ENCODE results near the gene EIF5A.
A peak's percentile ranks its signal among the peaks of the same experiment; 100 is the strongest.

Gene EIF5A

DNA sequence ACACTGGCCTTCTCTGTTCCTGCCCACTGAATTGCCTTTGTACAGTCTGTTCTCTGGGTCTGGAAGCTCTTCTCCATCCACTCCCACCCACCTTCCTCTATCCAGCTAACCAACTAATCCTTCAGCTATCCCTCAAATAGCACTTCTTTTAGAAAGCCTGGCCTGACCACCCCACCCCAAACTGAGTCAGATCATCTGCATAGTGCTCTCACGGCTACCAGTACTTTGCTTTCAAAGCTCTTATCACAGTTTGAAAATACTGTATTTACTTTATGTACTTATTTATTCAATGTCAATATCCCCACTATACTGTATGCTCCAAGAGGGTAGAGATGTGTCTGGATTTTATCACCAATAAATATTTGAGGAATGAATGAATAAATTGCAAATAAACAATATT is 40.6 kb upstream of the EIF5A start:
- no CpG with 5 or more reads among the region's 1 CpG for WGBS, 2 experiments (ENCODE audit: insufficient coverage in 2 of 2)
- Histone ChIP-seq H3K27ac (ENCODE audit: low read depth, low read length, severe bottlenecking) (no peak overlapping the region), H3K36me3 (ENCODE audit: control insufficient read depth, insufficient read depth, low read length) (no peaks in the 10 kb centered on the region), H3K4me1 (ENCODE audit: control insufficient read depth, insufficient read depth, low read length, poor library complexity, severe bottlenecking) (peaks cover 7% of the 10 kb centered on the region), H3K9me3 (ENCODE audit: control insufficient read depth, low read length) (no peaks in the 10 kb centered on the region), H3K4me3 (ENCODE audit: extremely low read depth, insufficient read depth, low read length, poor library complexity, severe bottlenecking) (no peak overlapping the region)

DNA sequence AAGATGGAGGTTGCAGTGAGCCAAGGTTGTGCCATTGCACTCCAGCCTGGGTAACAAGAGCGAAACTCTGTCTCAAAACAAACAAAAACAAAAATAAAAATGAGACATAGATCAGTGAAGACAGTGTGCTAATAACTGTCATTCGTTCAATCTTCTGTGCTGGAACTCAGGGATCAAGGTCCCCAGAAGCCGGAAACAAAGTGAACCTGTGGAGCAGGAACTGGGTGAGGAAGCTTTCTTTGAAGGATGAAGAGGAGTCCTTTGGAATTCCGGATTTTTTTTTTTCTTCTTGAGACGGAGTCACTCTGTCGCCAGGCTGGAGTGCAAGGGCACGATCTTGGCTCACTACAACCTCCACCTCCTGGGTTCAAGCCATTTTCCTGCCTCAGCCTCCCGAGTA is 28.0 kb upstream of the EIF5A start:
- WGBS, 2 experiments (ENCODE audit: insufficient coverage in 2 of 2), result 87 to 94% methylated on average over 5 of the region's 8 CpGs
- Histone ChIP-seq H3K4me1 (ENCODE audit: control insufficient read depth, insufficient read depth, low read length, poor library complexity, severe bottlenecking) (peaks cover 3% of the 10 kb centered on the region), H3K9me3 (ENCODE audit: control insufficient read depth, low read length) (no peaks in the 10 kb centered on the region), H3K4me3 (ENCODE audit: extremely low read depth, insufficient read depth, low read length, poor library complexity, severe bottlenecking) (no peak overlapping the region), H3K27ac (ENCODE audit: low read depth, low read length, severe bottlenecking) (no peak overlapping the region), H3K36me3 (ENCODE audit: control insufficient read depth, insufficient read depth, low read length) (no peaks in the 10 kb centered on the region)

DNA sequence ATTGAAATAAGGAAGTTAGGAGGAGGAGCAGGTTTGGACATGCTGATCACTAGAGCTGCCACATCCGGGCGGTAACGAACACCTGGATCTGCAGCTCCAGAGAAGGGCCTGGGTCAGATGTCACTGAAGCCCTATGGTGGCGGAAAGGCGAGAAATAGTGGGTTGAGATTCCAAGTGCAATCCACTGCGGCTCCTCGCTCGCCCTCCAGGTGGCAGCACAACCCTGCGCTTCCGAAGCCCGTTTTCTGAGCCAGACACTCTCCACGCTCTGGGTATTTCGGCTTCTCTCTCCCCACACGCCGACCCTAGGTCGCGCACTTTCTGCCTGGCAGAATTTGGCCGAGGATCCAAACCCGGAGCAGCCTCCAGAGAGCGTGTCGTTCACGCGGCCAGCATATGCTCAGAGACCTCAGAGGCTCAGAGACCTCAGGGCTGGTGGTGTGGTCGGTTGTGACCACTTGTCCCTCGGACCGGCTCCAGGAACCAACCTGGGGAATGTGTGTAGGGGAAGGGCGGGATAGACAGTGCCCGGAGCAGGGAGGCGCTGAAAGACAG is 26.8 kb upstream of the EIF5A start:
- H3K4me1 ChIP-seq (ENCODE audit: control insufficient read depth, insufficient read depth, low read length, poor library complexity, severe bottlenecking), result peaks cover 3% of the 10 kb centered on the region
- H3K4me3 ChIP-seq (ENCODE audit: extremely low read depth, insufficient read depth, low read length, poor library complexity, severe bottlenecking), result peak overlapping the region; percentile 46
- H3K36me3 ChIP-seq (ENCODE audit: control insufficient read depth, insufficient read depth, low read length), result no peaks in the 10 kb centered on the region
- peak overlapping the region; percentile 50 for H3K27ac ChIP-seq (ENCODE audit: low read depth, low read length, severe bottlenecking)
- no peaks in the 10 kb centered on the region for H3K9me3 ChIP-seq (ENCODE audit: control insufficient read depth, low read length)
- 1 to 3% methylated on average over 18 to 26 of the region's 29 CpGs for WGBS, 2 experiments (ENCODE audit: insufficient coverage in 2 of 2)

DNA sequence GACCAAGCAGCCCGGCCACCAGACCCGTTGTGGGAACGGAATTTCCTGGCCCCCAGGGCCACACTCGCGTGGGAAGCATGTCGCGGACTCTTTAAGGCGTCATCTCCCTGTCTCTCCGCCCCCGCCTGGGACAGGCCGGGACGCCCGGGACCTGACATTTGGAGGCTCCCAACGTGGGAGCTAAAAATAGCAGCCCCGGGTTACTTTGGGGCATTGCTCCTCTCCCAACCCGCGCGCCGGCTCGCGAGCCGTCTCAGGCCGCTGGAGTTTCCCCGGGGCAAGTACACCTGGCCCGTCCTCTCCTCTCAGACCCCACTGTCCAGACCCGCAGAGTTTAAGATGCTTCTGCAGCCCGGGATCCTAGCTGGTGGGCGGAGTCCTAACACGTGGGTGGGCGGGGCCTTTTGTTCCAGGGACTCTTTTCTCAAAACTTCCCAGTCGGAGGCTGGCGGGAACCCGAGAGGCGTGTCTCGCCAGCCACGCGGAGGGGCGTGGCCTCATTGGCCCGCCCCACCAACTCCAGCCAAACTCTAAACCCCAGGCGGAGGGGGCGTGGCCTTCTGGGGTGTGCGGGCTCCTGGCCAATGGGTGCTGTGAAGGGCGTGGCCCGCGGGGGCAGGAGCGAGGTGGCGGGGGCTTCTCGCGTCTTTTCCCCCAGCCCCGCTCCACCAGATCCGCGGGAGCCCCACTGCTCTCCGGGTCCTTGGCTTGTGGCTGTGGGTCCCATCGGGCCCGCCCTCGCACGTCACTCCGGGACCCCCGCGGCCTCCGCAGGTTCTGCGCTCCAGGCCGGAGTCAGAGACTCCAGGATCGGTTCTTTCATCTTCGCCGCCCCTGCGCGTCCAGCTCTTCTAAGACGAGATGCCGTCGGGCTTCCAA is 26.1 kb upstream of the EIF5A start, which contains the start of gene SLC2A4:
Gene SLC2A4 (plus strand): TSS at position 645 of the 879 bp plus-strand sequence. CDS start 217 bp downstream, at position 862.
- Histone ChIP-seq H3K4me3 (ENCODE audit: extremely low read depth, insufficient read depth, low read length, poor library complexity, severe bottlenecking) (peak within 1 kb of the TSS; percentile 46), H3K27ac (ENCODE audit: low read depth, low read length, severe bottlenecking) (peak within 1 kb of the TSS; percentile 50), H3K4me1 (ENCODE audit: control insufficient read depth, insufficient read depth, low read length, poor library complexity, severe bottlenecking) (peaks cover 3% of the 10 kb centered on the region), H3K36me3 (ENCODE audit: control insufficient read depth, insufficient read depth, low read length) (no peaks in the 10 kb centered on the region), H3K9me3 (ENCODE audit: control insufficient read depth, low read length) (no peaks in the 10 kb centered on the region)
- WGBS, 2 experiments (ENCODE audit: insufficient coverage in 2 of 2), result 0% methylated on average over 55 to 63 of the region's 71 CpGs

DNA sequence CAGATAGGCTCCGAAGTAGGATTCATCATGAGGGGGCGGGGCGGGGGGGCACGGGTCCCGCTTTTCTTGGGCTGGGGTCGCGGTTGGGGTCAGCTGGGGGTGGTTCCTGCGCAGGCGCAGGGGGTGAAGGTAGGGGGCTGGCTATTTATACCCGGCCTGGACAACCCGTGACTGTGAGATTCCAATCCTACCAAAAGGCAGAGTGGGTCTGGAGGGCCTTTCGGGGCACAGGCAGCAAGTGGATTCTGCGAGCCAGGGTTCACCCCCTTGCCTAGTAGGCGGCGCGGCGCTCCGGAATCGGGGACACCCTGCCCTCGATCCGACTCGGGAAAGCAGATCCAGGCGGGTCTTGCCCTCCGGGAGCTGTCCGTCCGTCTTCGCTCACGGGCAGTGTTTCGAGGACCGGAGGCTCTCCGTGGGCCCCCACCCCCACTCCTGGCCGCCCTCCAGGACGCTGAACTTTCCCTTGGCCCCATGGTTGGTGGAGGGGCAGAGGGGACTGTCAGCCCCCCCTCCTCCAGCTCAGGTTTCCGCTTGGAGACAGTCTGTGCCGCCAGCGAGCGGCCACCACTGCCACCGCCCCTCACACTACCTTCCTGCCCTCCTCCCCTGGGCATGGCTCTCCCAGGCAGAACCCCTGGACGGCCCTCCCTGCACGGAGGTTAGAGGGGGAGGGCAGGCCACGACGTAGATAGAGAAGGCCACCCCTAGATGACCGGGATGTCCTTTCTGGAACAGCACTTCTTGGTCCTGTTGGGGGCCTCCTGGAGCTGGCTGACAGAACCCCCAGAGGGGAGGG is 25.3 kb upstream of the EIF5A start:
- Histone ChIP-seq H3K4me1 (ENCODE audit: control insufficient read depth, insufficient read depth, low read length, poor library complexity, severe bottlenecking) (peaks cover 3% of the 10 kb centered on the region), H3K4me3 (ENCODE audit: extremely low read depth, insufficient read depth, low read length, poor library complexity, severe bottlenecking) (peak overlapping the region; percentile 46), H3K27ac (ENCODE audit: low read depth, low read length, severe bottlenecking) (no peak overlapping the region), H3K36me3 (ENCODE audit: control insufficient read depth, insufficient read depth, low read length) (no peaks in the 10 kb centered on the region), H3K9me3 (ENCODE audit: control insufficient read depth, low read length) (no peaks in the 10 kb centered on the region)
- WGBS, 2 experiments (ENCODE audit: insufficient coverage in 2 of 2), result 2 to 6% methylated on average over 27 to 30 of the region's 43 CpGs

DNA sequence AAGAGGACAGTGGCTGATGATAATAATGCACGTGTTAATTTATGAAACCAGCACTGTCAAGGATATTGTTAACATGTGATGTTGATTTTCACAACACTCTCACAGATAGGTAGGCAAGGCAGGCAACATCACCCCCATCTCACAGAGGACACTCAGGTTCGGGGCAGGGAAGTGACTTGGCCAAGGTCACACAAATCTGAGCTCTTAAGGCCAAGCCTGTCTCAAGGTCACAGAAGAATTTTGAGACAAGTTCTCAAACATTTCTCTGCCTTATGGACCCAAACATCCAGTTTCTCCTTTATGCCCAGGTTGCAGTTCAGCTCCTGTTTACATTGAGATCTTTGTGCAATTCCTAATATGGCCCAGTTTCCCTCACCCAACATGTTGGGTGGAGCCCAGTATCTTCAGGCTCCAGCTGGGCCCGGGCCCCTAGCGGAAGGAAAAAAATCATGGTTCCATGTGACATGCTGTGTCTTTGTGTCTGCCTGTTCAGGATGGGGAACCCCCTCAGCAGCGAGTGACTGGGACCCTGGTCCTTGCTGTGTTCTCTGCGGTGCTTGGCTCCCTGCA is 24.6 kb upstream of the EIF5A start:
- 89 to 98% methylated on average over 5 to 6 of the region's 6 CpGs for WGBS, 2 experiments (ENCODE audit: insufficient coverage in 2 of 2)
- Histone ChIP-seq H3K36me3 (ENCODE audit: control insufficient read depth, insufficient read depth, low read length) (no peaks in the 10 kb centered on the region), H3K4me3 (ENCODE audit: extremely low read depth, insufficient read depth, low read length, poor library complexity, severe bottlenecking) (peak overlapping the region; percentile 46), H3K27ac (ENCODE audit: low read depth, low read length, severe bottlenecking) (no peak overlapping the region), H3K4me1 (ENCODE audit: control insufficient read depth, insufficient read depth, low read length, poor library complexity, severe bottlenecking) (peaks cover 3% of the 10 kb centered on the region), H3K9me3 (ENCODE audit: control insufficient read depth, low read length) (no peaks in the 10 kb centered on the region)

DNA sequence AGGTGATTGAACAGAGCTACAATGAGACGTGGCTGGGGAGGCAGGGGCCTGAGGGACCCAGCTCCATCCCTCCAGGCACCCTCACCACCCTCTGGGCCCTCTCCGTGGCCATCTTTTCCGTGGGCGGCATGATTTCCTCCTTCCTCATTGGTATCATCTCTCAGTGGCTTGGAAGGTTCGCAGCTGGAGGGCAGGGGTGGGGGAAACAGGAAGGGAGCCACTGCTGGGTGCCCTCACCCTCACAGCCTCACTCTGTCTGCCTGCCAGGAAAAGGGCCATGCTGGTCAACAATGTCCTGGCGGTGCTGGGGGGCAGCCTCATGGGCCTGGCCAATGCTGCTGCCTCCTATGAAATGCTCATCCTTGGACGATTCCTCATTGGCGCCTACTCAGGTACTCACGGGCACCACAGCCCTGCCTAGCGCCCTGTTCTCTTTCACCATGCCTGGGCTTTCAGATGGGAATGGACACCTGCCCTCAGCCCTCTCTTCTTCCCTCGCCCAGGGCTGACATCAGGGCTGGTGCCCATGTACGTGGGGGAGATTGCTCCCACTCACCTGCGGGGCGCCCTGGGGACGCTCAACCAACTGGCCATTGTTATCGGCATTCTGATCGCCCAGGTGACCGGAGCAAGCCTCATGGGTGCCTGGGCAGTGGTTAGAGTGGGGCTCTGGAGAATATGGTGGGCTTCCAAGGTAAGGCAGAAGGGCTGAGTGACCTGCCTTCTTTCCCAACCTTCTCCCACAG is 23.8 kb upstream of the EIF5A start:
- Histone ChIP-seq H3K9me3 (ENCODE audit: control insufficient read depth, low read length) (no peaks in the 10 kb centered on the region), H3K36me3 (ENCODE audit: control insufficient read depth, insufficient read depth, low read length) (no peaks in the 10 kb centered on the region), H3K4me3 (ENCODE audit: extremely low read depth, insufficient read depth, low read length, poor library complexity, severe bottlenecking) (no peak overlapping the region), H3K27ac (ENCODE audit: low read depth, low read length, severe bottlenecking) (no peak overlapping the region), H3K4me1 (ENCODE audit: control insufficient read depth, insufficient read depth, low read length, poor library complexity, severe bottlenecking) (peaks cover 3% of the 10 kb centered on the region)
- 90 to 96% methylated on average over 5 to 17 of the region's 18 CpGs for WGBS, 2 experiments (ENCODE audit: insufficient coverage in 2 of 2)

DNA sequence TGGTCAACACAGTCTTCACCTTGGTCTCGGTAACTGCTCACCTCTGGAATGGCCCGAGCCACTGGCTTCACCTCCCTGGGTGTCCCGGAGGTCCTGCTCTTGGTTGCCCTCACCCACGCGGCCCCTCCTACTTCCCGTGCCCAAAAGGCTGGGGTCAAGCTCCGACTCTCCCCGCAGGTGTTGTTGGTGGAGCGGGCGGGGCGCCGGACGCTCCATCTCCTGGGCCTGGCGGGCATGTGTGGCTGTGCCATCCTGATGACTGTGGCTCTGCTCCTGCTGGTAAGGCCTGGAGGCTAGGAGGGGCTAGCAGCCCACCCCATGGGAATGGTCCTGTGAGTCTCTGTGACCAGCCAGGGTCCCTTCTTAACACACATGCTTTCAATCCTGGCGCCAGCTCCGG is 22.5 kb upstream of the EIF5A start:
- no peak overlapping the region for H3K4me3 ChIP-seq (ENCODE audit: extremely low read depth, insufficient read depth, low read length, poor library complexity, severe bottlenecking)
- H3K9me3 ChIP-seq (ENCODE audit: control insufficient read depth, low read length), result no peaks in the 10 kb centered on the region
- 92 to 93% methylated on average over 7 to 16 of the region's 16 CpGs for WGBS, 2 experiments (ENCODE audit: insufficient coverage in 2 of 2)
- H3K4me1 ChIP-seq (ENCODE audit: control insufficient read depth, insufficient read depth, low read length, poor library complexity, severe bottlenecking), result peaks cover 3% of the 10 kb centered on the region
- no peak overlapping the region for H3K27ac ChIP-seq (ENCODE audit: low read depth, low read length, severe bottlenecking)
- H3K36me3 ChIP-seq (ENCODE audit: control insufficient read depth, insufficient read depth, low read length), result no peaks in the 10 kb centered on the region

DNA sequence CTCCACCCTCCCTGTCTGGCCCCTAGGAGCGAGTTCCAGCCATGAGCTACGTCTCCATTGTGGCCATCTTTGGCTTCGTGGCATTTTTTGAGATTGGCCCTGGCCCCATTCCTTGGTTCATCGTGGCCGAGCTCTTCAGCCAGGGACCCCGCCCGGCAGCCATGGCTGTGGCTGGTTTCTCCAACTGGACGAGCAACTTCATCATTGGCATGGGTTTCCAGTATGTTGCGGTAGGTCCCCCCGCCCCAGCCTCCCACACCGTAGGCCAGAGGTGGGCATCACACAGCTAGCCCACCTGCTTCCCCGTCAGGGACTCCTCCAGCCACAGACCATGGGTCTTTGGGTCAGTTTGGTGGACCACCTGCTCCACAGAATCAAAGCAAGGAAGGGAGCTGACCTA is 21.7 kb upstream of the EIF5A start:
- Histone ChIP-seq H3K4me3 (ENCODE audit: extremely low read depth, insufficient read depth, low read length, poor library complexity, severe bottlenecking) (no peak overlapping the region), H3K9me3 (ENCODE audit: control insufficient read depth, low read length) (no peaks in the 10 kb centered on the region), H3K4me1 (ENCODE audit: control insufficient read depth, insufficient read depth, low read length, poor library complexity, severe bottlenecking) (peaks cover 3% of the 10 kb centered on the region), H3K27ac (ENCODE audit: low read depth, low read length, severe bottlenecking) (no peak overlapping the region), H3K36me3 (ENCODE audit: control insufficient read depth, insufficient read depth, low read length) (no peaks in the 10 kb centered on the region)
- whole genome bisulfite sequencing, 2 experiments (ENCODE audit: insufficient coverage in 2 of 2), result 94 to 96% methylated on average over 10 of the region's 12 CpGs

All from mesodermal cell (in vitro differentiated cells).